PC-3 (cell line): ENCODE measurements around the gene GCHFR.

Experiments
- CTCF ChIP-seq: fragments of 300-600 bp; sonication (generic); conservative IDR thresholded peaks from 2 replicates; pipeline ENCODE4 v1.5.1; 2017; ENCODE audit warnings: antibody characterized with exemption, low read depth, mild to moderate bottlenecking, low read length
- EZH2 ChIP-seq: fragments of 300-600 bp; sonication (generic); IDR thresholded peaks from one replicate; pipeline ENCODE4 v1.6.1; 2017; ENCODE audit warnings: antibody characterized with exemption, mild to moderate bottlenecking, low read length; ENCODE audit not compliant: unreplicated experiment
- EZH2phosphoT487 ChIP-seq: fragments of 300-600 bp; sonication (generic); IDR thresholded peaks from 2 replicates; pipeline ENCODE4 v1.6.1; 2018; ENCODE audit warnings: mild to moderate bottlenecking, antibody characterized with exemption, low read length, borderline replicate concordance

- no peak for TF ChIP-seq CTCF
- no peak for TF ChIP-seq EZH2
- no peak for TF ChIP-seq EZH2phosphoT487
Measured at GRCh38 chr15:40815042-40815698, 51.3 kb downstream of the GCHFR start.
